ENCODE data around the gene SLC13A5. TPM values are rescaled to one million over a fixed set of nuclear protein-coding genes. Genes with fewer than 3 reads are reported as not detected.

Gene SLC13A5
- total and polyA plus RNA-seq, 9 of the 15 experiments (the other 6 are each of a cell fraction or from before 2014, with no cell fraction given), result 0.04 TPM; not detected in 8

DNA sequence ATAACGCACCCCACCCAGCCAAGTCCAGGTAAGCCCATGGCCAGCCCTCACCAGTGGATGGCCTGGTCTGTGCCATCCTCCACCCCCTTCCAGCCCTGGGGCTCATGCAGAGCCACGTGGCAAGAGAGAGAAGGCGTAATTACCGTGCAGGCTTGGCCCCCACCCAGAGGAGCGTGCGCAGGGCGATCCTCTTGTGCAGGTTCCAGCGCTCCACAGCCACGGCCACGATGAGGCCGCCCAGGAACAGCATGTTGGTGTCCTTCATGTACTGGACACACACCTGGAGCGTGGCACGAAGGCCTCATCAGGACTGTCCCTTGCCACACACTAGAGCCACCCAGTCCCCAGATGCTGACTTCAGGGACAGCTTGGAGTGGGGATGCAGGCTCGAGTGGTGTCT lies 6.7 kb downstream of the SLC13A5 start:
- ATAC-seq, result no peak
- Histone ChIP-seq H3K9me3 (replicated peaks; ENCODE audit: control insufficient read depth, insufficient read depth, low read depth, low read length) (no peaks in the 10 kb centered on the region), H3K79me2 (ENCODE audit: control insufficient read depth, insufficient read depth, low read length) (no peaks in the 10 kb centered on the region), H3K4me2 (ENCODE audit: insufficient read depth, low read length) (no peak overlapping the region), H2AFZ (ENCODE audit: low read depth, low read length) (no peak overlapping the region), H3K9ac (ENCODE audit: insufficient read depth in 1 of 2, low read depth in 2 of 2, low read length in 2 of 2) (no peak overlapping the region), H3K4me1 (replicated peaks in 1 of 2; ENCODE audit: control insufficient read depth in 2 of 2, insufficient read depth in 2 of 2, low read length in 2 of 2) (no peaks in the 10 kb centered on the region; a peak in 1 of 5 replicates), H3K36me3 (ENCODE audit: control insufficient read depth, insufficient read depth, low read length) (no peaks in the 10 kb centered on the region), H3K27ac (ENCODE audit: extremely low read depth, low read depth, low read length) (no peak overlapping the region), H3K4me3 (no peak overlapping the region), H3K9me1 (ENCODE audit: control insufficient read depth, insufficient read depth, low read length) (no peaks in the 10 kb centered on the region), H4K20me1 (replicated peaks; ENCODE audit: control insufficient read depth, insufficient read depth, low read length) (no peaks in the 10 kb centered on the region), H3K27me3 (ENCODE audit: control insufficient read depth in 2 of 2, insufficient read depth in 2 of 2, low read length in 2 of 2) (peaks cover 0 to 48% of the 10 kb centered on the region in 2 experiments; a peak in 3 of 5 replicates)
- BruUV-seq (replicated peaks), result no TSS peak
- ChIA-PET CTCF (ENCODE audit: low intra/inter-chr PET ratio) (no interaction called here), POLR2A (no interaction called here)
- 2% methylated on average over 14 of the region's 14 CpGs for WGBS (ENCODE audit: insufficient coverage, low coverage, missing lambda C conversion rate)
- TF ChIP-seq ZNF41 (CRISPR knock-in tag; conservative IDR thresholded peaks at IDR 0.05) (no peak), SAFB (IDR thresholded peaks at IDR 0.05; ENCODE audit: borderline replicate concordance, low read depth, low read length) (no peak), SMC3 (conservative IDR thresholded peaks at IDR 0.05; ENCODE audit: insufficient read depth, low read depth, low read length) (no peak), SRSF3 (IDR thresholded peaks at IDR 0.05; ENCODE audit: insufficient read depth, low read length) (no peak), BRF1 (IDR thresholded peaks at IDR 0.05; ENCODE audit: borderline replicate concordance, extremely low read depth, insufficient read length) (no peak), ZNF778 (CRISPR knock-in tag; IDR thresholded peaks at IDR 0.05) (no peak), FUS (optimal IDR thresholded peaks at IDR 0.05; ENCODE audit: low read depth, low read length) (no peak), MEIS2 (IDR thresholded peaks at IDR 0.05; ENCODE audit: partially characterized antibody) (no peak), MBD2 (IDR thresholded peaks at IDR 0.05; ENCODE audit: borderline replicate concordance, low read depth) (no peak), MCM7 (IDR thresholded peaks at IDR 0.05) (no peak), MTF1 (CRISPR knock-in tag; IDR thresholded peaks at IDR 0.05; ENCODE audit: borderline replicate concordance) (no peak), CEBPB (tag; IDR thresholded peaks at IDR 0.05) (no peak), ZSCAN29 (IDR thresholded peaks at IDR 0.05) (no peak), ZNF23 (CRISPR knock-in tag; IDR thresholded peaks at IDR 0.05) (no peak)
- TF ChIP-seq, protein P1, sequence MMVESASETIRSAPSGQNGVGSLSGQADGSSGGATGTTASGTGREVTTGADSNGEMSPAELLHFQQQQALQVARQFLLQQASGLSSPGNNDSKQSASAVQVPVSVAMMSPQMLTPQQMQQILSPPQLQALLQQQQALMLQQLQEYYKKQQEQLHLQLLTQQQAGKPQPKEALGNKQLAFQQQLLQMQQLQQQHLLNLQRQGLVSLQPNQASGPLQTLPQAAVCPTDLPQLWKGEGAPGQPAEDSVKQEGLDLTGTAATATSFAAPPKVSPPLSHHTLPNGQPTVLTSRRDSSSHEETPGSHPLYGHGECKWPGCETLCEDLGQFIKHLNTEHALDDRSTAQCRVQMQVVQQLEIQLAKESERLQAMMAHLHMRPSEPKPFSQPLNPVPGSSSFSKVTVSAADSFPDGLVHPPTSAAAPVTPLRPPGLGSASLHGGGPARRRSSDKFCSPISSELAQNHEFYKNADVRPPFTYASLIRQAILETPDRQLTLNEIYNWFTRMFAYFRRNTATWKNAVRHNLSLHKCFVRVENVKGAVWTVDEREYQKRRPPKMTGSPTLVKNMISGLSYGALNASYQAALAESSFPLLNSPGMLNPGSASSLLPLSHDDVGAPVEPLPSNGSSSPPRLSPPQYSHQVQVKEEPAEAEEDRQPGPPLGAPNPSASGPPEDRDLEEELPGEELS (CRISPR knock-in tag; IDR thresholded peaks at IDR 0.05; ENCODE audit: borderline replicate concordance), result no peak
- in situ Hi-C loops (cut with MboI), result no loop called here
- intact Hi-C loops (cut with micrococcal nuclease), result no loop called here
- no peak for FAIRE-seq
- no peak for DNase-seq (ENCODE audit: extremely low read depth in 1 of 4, low spot score in 3 of 4)
